Measurements from ENCODE around the gene BCAS3.
A peak's percentile ranks its signal among the peaks of the same experiment; 100 is the strongest.

- TF ChIP-seq POLR2AphosphoS5 (IDR thresholded peaks at IDR 0.05): no peak
- TF ChIP-seq, protein P1, sequence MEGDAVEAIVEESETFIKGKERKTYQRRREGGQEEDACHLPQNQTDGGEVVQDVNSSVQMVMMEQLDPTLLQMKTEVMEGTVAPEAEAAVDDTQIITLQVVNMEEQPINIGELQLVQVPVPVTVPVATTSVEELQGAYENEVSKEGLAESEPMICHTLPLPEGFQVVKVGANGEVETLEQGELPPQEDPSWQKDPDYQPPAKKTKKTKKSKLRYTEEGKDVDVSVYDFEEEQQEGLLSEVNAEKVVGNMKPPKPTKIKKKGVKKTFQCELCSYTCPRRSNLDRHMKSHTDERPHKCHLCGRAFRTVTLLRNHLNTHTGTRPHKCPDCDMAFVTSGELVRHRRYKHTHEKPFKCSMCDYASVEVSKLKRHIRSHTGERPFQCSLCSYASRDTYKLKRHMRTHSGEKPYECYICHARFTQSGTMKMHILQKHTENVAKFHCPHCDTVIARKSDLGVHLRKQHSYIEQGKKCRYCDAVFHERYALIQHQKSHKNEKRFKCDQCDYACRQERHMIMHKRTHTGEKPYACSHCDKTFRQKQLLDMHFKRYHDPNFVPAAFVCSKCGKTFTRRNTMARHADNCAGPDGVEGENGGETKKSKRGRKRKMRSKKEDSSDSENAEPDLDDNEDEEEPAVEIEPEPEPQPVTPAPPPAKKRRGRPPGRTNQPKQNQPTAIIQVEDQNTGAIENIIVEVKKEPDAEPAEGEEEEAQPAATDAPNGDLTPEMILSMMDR (IDR thresholded peaks at IDR 0.05): no peak
- TF ChIP-seq POLR2A (IDR thresholded peaks at IDR 0.05): peak in 1 of 2 donors; percentile 42
These were observed 818 bp upstream of the BCAS3 start for GRCh38 chr17:60676758-60677307.
